ENCODE results near the gene REG4. TPM values are rescaled to one million over a fixed set of nuclear protein-coding genes. Genes with fewer than 3 reads are reported as not detected.

Gene REG4
- polyA plus RNA-seq, 1 donor from 2014 or later = not detected

DNA sequence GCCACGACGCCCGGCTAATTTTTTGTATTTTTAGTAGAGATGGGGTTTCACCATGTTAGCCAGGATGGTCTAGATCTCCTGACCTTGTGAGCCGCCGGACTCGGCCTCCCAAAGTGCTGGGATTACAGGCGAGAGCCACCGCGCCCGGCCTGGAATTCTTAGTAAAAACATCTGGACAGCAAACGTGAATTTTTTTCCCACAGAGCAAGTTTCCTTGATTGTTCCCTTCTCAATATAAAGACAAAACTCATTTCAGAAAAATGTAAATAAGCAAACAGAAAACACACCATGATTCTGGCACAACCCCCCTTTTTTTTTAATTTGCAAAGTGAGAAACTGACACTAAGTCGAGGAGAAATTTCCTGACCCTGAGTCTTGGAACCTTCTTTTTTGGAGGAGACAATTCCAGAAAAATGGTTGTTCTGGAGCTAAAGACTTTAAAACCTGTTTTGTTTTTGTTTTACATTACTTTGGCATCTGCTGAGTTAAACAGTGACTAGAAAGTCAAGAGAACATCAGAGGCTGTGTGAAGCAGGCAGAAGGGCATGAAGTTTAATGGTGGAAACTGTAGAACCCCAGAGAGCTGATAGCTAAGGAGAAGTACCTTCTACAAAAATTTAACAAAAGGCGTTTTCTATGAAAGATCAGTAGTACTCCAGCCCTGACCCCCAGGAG, 32.2 kb downstream of the REG4 start:
- Mint-ChIP-seq H3K27ac (no peak overlapping the region), H3K4me3 (no peak overlapping the region), H3K9me3 (no peaks in the 10 kb centered on the region), H3K4me1 (no peaks in the 10 kb centered on the region), H3K36me3 (peaks cover 2% of the 10 kb centered on the region), H3K27me3 (peaks cover 5% of the 10 kb centered on the region)

DNA sequence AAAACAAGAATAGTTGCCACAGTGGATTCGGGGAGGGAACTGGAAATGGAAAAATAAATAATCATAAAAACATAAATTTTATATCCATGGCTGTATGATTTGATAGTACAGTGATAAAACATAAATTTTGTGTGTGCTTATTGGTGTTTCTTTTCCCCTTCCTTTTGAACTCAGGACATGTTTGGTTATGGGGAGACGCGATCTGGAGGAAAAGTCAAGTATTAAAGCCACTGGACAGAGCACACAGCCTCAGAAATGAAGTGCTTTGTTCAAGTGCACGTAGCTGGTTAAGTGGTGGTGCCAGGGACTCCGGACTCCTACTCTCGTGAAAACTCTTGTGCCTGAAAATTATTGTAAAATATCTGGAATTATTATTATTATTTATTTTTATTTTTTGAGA, 32.9 kb downstream of the REG4 start:
- Mint-ChIP-seq H3K27ac (no peak overlapping the region), H3K4me1 (no peaks in the 10 kb centered on the region), H3K4me3 (no peak overlapping the region), H3K27me3 (peaks cover 8% of the 10 kb centered on the region), H3K36me3 (peaks cover 2% of the 10 kb centered on the region), H3K9me3 (no peaks in the 10 kb centered on the region)

DNA sequence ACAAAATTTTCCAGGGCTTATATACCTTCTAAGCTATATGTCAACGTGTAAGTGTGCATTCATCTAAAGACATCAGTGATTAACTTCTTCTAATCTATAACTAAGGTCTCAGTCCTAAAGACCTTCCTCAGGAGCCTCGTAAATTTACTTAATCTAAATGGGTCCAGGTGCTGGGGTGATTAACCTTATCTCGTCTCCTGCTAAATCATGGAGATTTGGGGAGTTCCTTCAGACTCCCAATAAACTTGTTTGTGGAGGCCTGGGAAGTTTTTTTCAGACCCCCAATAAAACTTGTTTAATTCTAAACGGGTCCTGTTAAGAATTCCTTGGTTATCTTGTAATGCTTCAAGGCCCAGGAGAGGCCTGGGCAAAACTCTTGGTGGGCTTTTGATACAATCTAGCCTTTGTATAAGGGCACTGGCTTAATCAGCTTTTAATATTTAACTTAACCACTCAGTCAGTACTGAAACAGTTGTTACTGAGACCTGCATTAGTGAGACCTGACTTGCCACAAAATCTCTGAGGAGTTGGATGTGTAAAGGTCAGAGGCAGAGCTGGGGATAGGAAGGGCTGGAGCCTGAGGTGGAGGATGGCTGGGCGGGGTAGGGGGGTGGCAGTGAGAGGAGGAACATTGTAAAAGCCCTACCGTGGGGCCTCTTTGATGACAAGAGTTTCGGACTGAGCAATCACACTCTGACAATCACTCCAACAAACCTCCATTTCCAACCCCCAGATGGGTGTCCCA, 36.3 kb downstream of the REG4 start:
- no peak overlapping the region for H3K27ac Mint-ChIP-seq
- no peaks in the 10 kb centered on the region for H3K9me3 Mint-ChIP-seq
- no peak overlapping the region for H3K4me3 Mint-ChIP-seq
- H3K27me3 Mint-ChIP-seq = peaks cover 8% of the 10 kb centered on the region
- H3K4me1 Mint-ChIP-seq = no peaks in the 10 kb centered on the region
- no peaks in the 10 kb centered on the region for H3K36me3 Mint-ChIP-seq

- H3K36me3 Mint-ChIP-seq = no peaks in the 10 kb centered on the region
- no peak overlapping the region for H3K27ac Mint-ChIP-seq
- no peak overlapping the region for H3K4me3 Mint-ChIP-seq
- peaks cover 12% of the 10 kb centered on the region for H3K27me3 Mint-ChIP-seq
- no peaks in the 10 kb centered on the region for H3K9me3 Mint-ChIP-seq
- no peaks in the 10 kb centered on the region for H3K4me1 Mint-ChIP-seq
These were observed 37.5 kb downstream of the REG4 start for GRCh38 chr1:119773711-119774241.

GRCh38 chr1:119772298-119772697, 39.0 kb downstream of the REG4 start:
- Mint-ChIP-seq H3K4me3 (no peak overlapping the region), H3K4me1 (no peaks in the 10 kb centered on the region), H3K9me3 (no peaks in the 10 kb centered on the region), H3K36me3 (no peaks in the 10 kb centered on the region), H3K27me3 (peaks cover 14% of the 10 kb centered on the region), H3K27ac (no peak overlapping the region)

DNA sequence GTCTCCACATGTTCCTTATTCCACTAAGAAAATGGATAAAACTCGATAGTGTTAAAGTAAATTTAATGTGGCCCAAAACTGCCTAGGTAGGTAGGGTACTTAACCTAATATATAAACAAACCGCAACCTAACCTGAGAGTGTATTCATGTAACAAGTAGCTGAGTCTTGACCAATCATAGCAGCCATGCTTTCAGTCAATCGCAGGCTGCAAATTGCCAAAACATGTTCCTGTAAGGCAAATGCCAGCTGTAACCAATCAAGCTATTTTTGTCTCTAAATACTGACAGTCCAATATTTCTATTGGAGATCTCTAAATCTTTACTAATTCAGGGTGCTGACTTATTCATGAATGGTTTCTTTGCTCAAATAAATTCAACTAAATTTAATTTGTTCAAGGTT, 39.5 kb downstream of the REG4 start:
- H3K4me3 Mint-ChIP-seq = no peak overlapping the region
- no peaks in the 10 kb centered on the region for H3K9me3 Mint-ChIP-seq
- H3K36me3 Mint-ChIP-seq = no peaks in the 10 kb centered on the region
- H3K27ac Mint-ChIP-seq = no peak overlapping the region
- H3K27me3 Mint-ChIP-seq = peaks cover 17% of the 10 kb centered on the region
- no peaks in the 10 kb centered on the region for H3K4me1 Mint-ChIP-seq

DNA sequence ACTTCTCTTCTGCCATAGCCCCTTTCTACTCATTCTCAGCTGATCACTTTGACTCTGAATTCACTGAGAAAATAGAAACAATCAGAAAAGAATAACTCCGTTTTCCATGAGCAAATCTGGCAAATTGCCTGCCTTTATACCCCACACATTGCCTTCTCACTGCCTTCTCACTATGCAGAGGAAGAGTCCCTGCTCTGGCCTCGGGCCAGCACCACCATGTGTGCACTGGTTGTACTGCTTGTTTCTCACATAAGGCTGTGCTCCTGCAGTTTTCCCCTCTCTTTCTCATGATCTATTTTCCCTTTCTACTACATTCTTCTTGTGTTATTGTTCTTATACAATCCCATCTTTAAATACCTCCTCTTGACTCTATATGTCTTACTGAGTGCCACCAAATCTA, 40.2 kb downstream of the REG4 start:
- Mint-ChIP-seq H3K4me1 (no peaks in the 10 kb centered on the region), H3K4me3 (no peak overlapping the region), H3K36me3 (no peaks in the 10 kb centered on the region), H3K27ac (no peak overlapping the region), H3K9me3 (no peaks in the 10 kb centered on the region), H3K27me3 (peaks cover 15% of the 10 kb centered on the region)

DNA sequence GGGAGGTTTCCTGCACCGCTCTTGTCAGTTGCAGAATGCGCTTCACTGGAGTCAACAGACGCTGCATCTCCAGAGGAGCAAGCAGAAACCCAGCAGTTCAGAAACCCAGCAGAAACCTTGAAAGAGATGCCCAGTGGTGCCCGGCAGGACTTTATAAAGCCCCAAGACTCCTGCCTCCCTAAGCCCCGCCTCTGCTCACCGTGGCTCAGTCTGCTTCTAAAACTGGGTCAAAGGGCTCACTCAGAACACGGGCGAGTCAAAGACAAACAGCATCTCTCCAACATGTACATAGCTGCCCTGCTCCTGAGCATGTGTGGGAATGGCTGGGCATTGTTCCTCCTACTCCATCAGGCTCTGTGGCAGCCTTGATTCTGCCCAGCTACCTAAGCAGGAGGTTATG, 42.5 kb downstream of the REG4 start, which contains the start of gene HMGCS2:
TSS of gene HMGCS2 (minus strand) at position 128 of the 400 bp plus-strand sequence. CDS start at position 67, 61 bp downstream.
- Mint-ChIP-seq H3K4me1 (no peaks in the 10 kb centered on the region), H3K27ac (no peak within 1 kb of the TSS), H3K4me3 (no peak within 1 kb of the TSS), H3K9me3 (no peaks in the 10 kb centered on the region), H3K36me3 (no peaks in the 10 kb centered on the region), H3K27me3 (peaks cover 19% of the 10 kb centered on the region)

DNA sequence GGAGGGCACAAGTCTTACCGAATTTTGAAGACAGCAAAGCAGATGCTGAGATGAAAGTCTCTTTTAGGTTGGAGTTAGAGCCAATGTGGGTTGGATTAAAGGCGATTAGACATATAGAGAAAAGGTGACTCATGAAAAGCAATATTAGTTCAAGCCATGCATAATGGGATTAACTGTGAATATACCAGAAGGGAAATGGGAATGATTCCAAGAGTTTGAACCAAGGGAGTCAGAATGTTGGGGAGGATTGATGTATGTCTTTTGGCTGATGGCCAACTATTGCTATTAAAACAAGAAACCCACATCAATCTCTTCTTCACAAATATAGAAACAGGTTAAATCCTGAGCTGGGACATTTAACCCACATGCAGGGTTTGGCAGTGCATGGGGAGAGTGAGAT, 43.8 kb downstream of the REG4 start:
- no peaks in the 10 kb centered on the region for H3K36me3 Mint-ChIP-seq
- peaks cover 17% of the 10 kb centered on the region for H3K27me3 Mint-ChIP-seq
- H3K9me3 Mint-ChIP-seq = no peaks in the 10 kb centered on the region
- no peaks in the 10 kb centered on the region for H3K4me1 Mint-ChIP-seq
- H3K27ac Mint-ChIP-seq = no peak overlapping the region
- H3K4me3 Mint-ChIP-seq = no peak overlapping the region

DNA sequence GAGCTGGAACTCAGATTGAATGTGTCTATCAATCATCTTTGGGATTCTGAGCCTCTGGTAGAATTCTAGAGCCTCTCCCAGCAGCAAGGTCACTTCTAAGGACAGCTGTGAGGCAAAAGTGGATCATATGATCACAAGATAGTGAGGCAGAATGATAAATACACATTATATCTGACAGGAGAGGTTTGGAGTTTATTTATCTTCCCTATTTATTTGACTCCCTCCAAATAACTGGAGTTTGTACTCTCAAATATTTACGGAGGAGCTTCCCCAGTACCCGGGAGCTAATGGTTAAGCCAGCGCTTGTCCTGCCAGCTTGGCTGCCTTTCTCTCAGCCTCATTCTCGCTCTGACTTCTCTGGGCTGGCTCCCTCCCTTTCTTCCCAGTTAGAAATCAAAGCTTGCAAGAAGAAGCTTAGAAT, 44.9 kb downstream of the REG4 start:
- Mint-ChIP-seq H3K36me3 (no peaks in the 10 kb centered on the region), H3K4me1 (no peaks in the 10 kb centered on the region), H3K27ac (no peak overlapping the region), H3K9me3 (no peaks in the 10 kb centered on the region), H3K4me3 (no peak overlapping the region), H3K27me3 (peaks cover 19% of the 10 kb centered on the region)

- Mint-ChIP-seq H3K27ac (no peak overlapping the region), H3K27me3 (peaks cover 19% of the 10 kb centered on the region), H3K36me3 (peaks cover 3% of the 10 kb centered on the region), H3K9me3 (no peaks in the 10 kb centered on the region), H3K4me1 (no peaks in the 10 kb centered on the region), H3K4me3 (no peak overlapping the region)
These were observed 47.0 kb downstream of the REG4 start for GRCh38 chr1:119764220-119764619.

DNA sequence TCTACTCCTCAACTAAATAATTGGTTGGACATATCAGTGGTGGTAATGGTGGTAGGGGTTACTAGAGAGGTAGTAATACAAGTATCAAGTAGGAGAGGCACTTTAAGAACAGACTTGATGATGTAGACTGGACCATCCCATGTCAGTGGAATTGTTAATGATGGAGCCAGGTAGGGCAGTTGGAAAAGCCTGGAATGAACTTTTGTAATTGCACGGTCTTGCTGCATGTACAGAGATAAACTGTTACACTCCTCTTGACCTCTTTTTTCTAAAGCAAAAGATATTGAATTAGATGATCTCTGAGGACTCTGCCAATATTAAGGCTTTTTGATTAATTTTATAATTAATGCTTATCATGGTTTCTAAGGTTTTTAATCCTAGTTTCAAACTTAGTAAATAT, 48.3 kb downstream of the REG4 start:
- Mint-ChIP-seq H3K9me3 (no peaks in the 10 kb centered on the region), H3K27ac (no peak overlapping the region), H3K27me3 (peaks cover 15% of the 10 kb centered on the region), H3K36me3 (peaks cover 3% of the 10 kb centered on the region), H3K4me3 (no peak overlapping the region), H3K4me1 (no peaks in the 10 kb centered on the region)

DNA sequence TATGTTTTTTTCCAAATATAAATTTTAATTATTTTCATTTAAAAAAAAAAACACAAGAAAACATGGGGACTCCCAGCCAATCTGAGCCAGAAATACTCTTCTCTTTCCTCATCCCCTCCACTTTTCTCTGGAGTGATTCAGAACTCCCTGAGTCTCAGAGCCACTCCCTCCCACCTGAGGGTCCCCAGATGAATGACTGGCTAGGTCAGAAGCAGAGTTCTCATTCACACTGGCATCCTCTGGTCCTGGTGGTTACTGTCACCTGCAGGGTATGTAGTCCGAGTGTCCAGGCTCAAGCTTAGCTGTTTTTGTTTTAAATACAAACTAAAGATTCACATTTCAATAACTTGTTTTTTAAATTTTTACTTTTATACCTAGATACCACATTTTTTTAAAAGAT, 48.9 kb downstream of the REG4 start:
- peaks cover 4% of the 10 kb centered on the region for H3K36me3 Mint-ChIP-seq

GRCh38 chr1:119758584-119758983, 52.7 kb downstream of the REG4 start:
- Mint-ChIP-seq H3K27ac (no peak overlapping the region), H3K4me3 (no peak overlapping the region), H3K4me1 (no peaks in the 10 kb centered on the region), H3K9me3 (no peaks in the 10 kb centered on the region), H3K27me3 (peaks cover 7% of the 10 kb centered on the region), H3K36me3 (peaks cover 5% of the 10 kb centered on the region)

More for the DNA sequence above, 48.9 kb downstream of the REG4 start:
- Mint-ChIP-seq H3K4me3 (no peak overlapping the region), H3K27ac (no peak overlapping the region), H3K4me1 (no peaks in the 10 kb centered on the region), H3K9me3 (no peaks in the 10 kb centered on the region), H3K27me3 (peaks cover 15% of the 10 kb centered on the region)

DNA sequence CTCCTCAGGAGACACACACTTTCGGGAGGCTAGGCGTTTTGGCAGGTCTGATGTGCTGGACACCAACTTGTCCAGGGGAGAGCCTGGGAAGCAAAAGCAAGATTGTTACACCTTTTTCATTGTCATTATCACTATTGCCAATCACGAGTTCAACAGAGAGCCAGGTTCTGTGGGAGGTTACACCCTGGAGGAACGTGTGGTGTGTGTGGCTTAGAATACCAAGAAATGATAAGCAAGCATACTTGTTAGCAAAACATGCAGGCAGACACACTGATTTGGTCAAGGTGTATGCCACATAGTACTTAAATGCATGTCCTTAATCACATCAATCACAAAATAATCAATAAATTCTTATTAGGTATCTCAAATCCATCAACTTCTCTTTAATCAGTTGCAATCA, 58.7 kb downstream of the REG4 start:
- H3K4me1 Mint-ChIP-seq = peaks cover 0 to 1% (median 0%) of the 10 kb centered on the region in 3 donors
- H3K27ac Mint-ChIP-seq = no peak overlapping the region
- H3K27me3 Mint-ChIP-seq = peaks cover 10% of the 10 kb centered on the region
- H3K4me3 Mint-ChIP-seq = no peak overlapping the region
- H3K9me3 Mint-ChIP-seq = no peaks in the 10 kb centered on the region
- peaks cover 2% of the 10 kb centered on the region for H3K36me3 Mint-ChIP-seq

- Mint-ChIP-seq H3K27me3 (peaks cover 3% of the 10 kb centered on the region), H3K36me3 (no peaks in the 10 kb centered on the region), H3K4me3 (no peak overlapping the region), H3K4me1 (peaks cover 0 to 4% (median 3%) of the 10 kb centered on the region in 3 donors), H3K9me3 (no peaks in the 10 kb centered on the region), H3K27ac (no peak overlapping the region)
These were observed 63.2 kb downstream of the REG4 start for GRCh38 chr1:119748040-119748439.

Data from IgD-negative memory B cell (primary cell).